ENCODE results near the gene DNAH17. TPM values are rescaled to one million over a fixed set of nuclear protein-coding genes. Genes with fewer than 3 reads are reported as not detected.
A peak's percentile ranks its signal among the peaks of the same experiment; 100 is the strongest.
"Not testable (repeated sequence)": the region's sequence is repeated elsewhere in the genome, so short reads cannot be mapped to it uniquely, and the experiment has no call there.

DNAH17 gene
- polyA plus RNA-seq, 3 donors from 2014 or later: 0.09 TPM; not detected in 2

GRCh38 chr17:78504156-78504925 is 72.9 kb downstream of the DNAH17 start:
- no peaks in the 10 kb centered on the region for H3K36me3 Mint-ChIP-seq
- H3K27me3 Mint-ChIP-seq (ENCODE audit: low read depth in 3 of 3): peaks cover 2 to 4% (median 3%) of the 10 kb centered on the region in 3 donors
- H3K27ac Mint-ChIP-seq: no peak overlapping the region
- DNase-seq: no peak
- H3K9me3 Mint-ChIP-seq: no peaks in the 10 kb centered on the region
- H3K4me1 Mint-ChIP-seq: no peaks in the 10 kb centered on the region
- H3K4me3 Mint-ChIP-seq: no peak overlapping the region

GRCh38 chr17:78503388-78503787 is 73.8 kb downstream of the DNAH17 start:
- H3K36me3 Mint-ChIP-seq; DNase-seq; H3K9me3 Mint-ChIP-seq; H3K4me3 Mint-ChIP-seq; H3K27me3 Mint-ChIP-seq (ENCODE audit: low read depth in 3 of 3); H3K4me1 Mint-ChIP-seq; H3K27ac Mint-ChIP-seq: not testable (repeated sequence)

- Mint-ChIP-seq H3K4me1 (no peaks in the 10 kb centered on the region), H3K36me3 (no peaks in the 10 kb centered on the region), H3K4me3 (no peak overlapping the region), H3K27ac (no peak overlapping the region), H3K9me3 (no peaks in the 10 kb centered on the region), H3K27me3 (ENCODE audit: low read depth in 3 of 3) (peaks cover 0 to 3% (median 2%) of the 10 kb centered on the region in 3 donors)
- no peak for DNase-seq
Measured at GRCh38 chr17:78502611-78503148, 74.5 kb downstream of the DNAH17 start.

- Mint-ChIP-seq H3K27ac (no peak overlapping the region), H3K36me3 (no peaks in the 10 kb centered on the region), H3K4me1 (no peaks in the 10 kb centered on the region), H3K9me3 (no peaks in the 10 kb centered on the region), H3K27me3 (ENCODE audit: low read depth in 3 of 3) (peaks cover 0 to 3% (median 2%) of the 10 kb centered on the region in 3 donors), H3K4me3 (no peak overlapping the region)
- no peak for DNase-seq
Measured at GRCh38 chr17:78501241-78502036, 75.8 kb downstream of the DNAH17 start.

DNA sequence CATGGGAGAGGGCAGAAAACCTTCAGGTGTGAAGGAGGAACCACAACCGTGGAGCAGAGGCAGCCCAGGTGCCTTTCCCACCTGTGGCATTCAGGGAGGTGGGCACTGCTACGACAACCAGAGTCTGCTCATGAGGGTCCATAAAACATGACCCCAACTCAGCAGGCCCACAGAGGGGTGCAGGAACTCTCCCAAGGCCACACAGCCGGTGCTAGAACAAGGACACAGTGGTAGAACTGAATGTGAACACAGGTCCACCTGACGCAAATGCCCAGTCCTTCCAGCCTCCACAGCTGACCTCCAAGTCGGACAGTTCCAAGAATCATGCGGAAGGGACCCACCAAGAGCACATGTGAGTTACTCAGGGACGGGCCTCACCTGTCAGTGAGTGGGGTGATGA is 76.4 kb downstream of the DNAH17 start:
- no peak overlapping the region for H3K27ac Mint-ChIP-seq
- peaks cover 0 to 5% (median 2%) of the 10 kb centered on the region in 3 donors for H3K27me3 Mint-ChIP-seq (ENCODE audit: low read depth in 3 of 3)
- H3K36me3 Mint-ChIP-seq: no peaks in the 10 kb centered on the region
- H3K4me3 Mint-ChIP-seq: no peak overlapping the region
- no peak for DNase-seq
- H3K9me3 Mint-ChIP-seq: no peaks in the 10 kb centered on the region
- H3K4me1 Mint-ChIP-seq: no peaks in the 10 kb centered on the region

GRCh38 chr17:78499715-78500540 is 77.3 kb downstream of the DNAH17 start:
- no peak overlapping the region for H3K4me3 Mint-ChIP-seq

DNA sequence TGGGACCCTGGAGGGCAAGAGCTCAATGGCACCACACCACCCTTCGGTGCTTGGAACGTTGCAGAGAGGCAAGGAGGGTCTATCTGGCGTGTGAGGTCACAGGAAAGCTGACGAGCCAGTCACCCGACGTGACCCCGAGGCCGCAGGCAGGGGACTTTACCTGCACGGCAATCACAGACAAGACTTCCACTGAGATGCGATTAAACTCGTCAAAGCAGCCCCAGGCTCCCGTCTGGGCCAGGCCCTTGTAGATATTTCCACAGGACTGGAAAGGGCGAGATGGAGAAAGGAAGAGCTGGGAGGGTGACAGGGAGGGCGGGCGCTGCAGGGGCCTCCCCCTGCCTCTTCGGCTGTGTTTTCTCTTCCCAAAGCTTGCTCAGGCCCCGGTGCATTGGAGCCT is 78.3 kb downstream of the DNAH17 start:
- H3K27me3 Mint-ChIP-seq (ENCODE audit: low read depth in 3 of 3): peaks cover 0 to 5% (median 2%) of the 10 kb centered on the region in 3 donors
- no peak overlapping the region for H3K4me3 Mint-ChIP-seq
- no peak overlapping the region for H3K27ac Mint-ChIP-seq
- DNase-seq: no peak
- H3K4me1 Mint-ChIP-seq: no peaks in the 10 kb centered on the region
- H3K9me3 Mint-ChIP-seq: no peaks in the 10 kb centered on the region
- no peaks in the 10 kb centered on the region for H3K36me3 Mint-ChIP-seq

More at GRCh38 chr17:78499715-78500540, 77.3 kb downstream of the DNAH17 start:
- no peaks in the 10 kb centered on the region for H3K9me3 Mint-ChIP-seq
- no peak for DNase-seq
- H3K27ac Mint-ChIP-seq: no peak overlapping the region
- H3K27me3 Mint-ChIP-seq (ENCODE audit: low read depth in 3 of 3): peaks cover 0 to 5% (median 2%) of the 10 kb centered on the region in 3 donors
- no peaks in the 10 kb centered on the region for H3K4me1 Mint-ChIP-seq
- H3K36me3 Mint-ChIP-seq: no peaks in the 10 kb centered on the region

- H3K9me3 Mint-ChIP-seq: no peaks in the 10 kb centered on the region
- H3K27me3 Mint-ChIP-seq (ENCODE audit: low read depth in 3 of 3): peaks cover 0 to 3% (median 2%) of the 10 kb centered on the region in 3 donors
- no peak overlapping the region for H3K4me3 Mint-ChIP-seq
- peak; percentile 28 to 50 (median 40) for DNase-seq
- no peaks in the 10 kb centered on the region for H3K36me3 Mint-ChIP-seq
- H3K4me1 Mint-ChIP-seq: no peaks in the 10 kb centered on the region
- no peak overlapping the region for H3K27ac Mint-ChIP-seq
Measured at GRCh38 chr17:78497115-78497540, 80.1 kb downstream of the DNAH17 start.

GRCh38 chr17:78496311-78496710 is 80.9 kb downstream of the DNAH17 start:
- DNase-seq: no peak
- H3K9me3 Mint-ChIP-seq: no peaks in the 10 kb centered on the region
- no peaks in the 10 kb centered on the region for H3K4me1 Mint-ChIP-seq
- no peak overlapping the region for H3K27ac Mint-ChIP-seq
- no peak overlapping the region for H3K4me3 Mint-ChIP-seq
- no peaks in the 10 kb centered on the region for H3K36me3 Mint-ChIP-seq
- peaks cover 0 to 4% (median under 1%) of the 10 kb centered on the region in 3 donors for H3K27me3 Mint-ChIP-seq (ENCODE audit: low read depth in 3 of 3)

- no peaks in the 10 kb centered on the region for H3K9me3 Mint-ChIP-seq
Measured at GRCh38 chr17:78495634-78496033, 81.6 kb downstream of the DNAH17 start.

DNA sequence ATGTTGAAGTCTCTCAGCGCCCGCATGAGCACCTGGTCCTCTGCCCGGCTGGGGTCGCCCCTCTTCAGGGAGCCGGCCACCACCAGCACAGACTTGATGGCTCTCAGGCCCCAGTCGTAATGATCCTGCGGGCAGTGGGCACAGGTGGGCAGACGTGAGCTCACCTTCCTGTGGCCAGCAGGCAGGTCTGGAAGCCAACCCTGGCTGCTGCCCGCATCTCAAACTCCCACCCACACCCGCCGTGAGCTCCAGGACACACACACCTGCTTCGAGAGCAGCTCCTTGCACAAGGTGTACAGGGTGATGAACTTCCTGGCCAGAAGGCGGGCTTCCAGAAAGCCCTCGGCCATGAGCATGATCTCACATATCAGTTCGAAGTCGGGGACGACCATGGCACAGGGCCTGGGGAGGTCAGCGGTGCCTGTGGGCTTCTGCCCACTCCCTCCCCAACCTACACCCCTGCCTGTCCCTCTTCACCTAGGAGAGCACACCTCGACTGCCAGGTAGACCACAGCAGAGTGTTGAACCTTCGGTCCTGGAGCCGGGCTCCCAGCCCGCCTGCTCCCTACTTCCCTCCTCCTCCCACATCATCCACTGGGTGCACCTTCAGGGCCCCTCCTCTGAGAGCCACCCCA is 82.4 kb downstream of the DNAH17 start:
- no peaks in the 10 kb centered on the region for H3K4me1 Mint-ChIP-seq
- no peak overlapping the region for H3K4me3 Mint-ChIP-seq
- no peak for DNase-seq
- H3K36me3 Mint-ChIP-seq: no peaks in the 10 kb centered on the region
- no peak overlapping the region for H3K27ac Mint-ChIP-seq
- peaks cover 0 to 4% (median 2%) of the 10 kb centered on the region in 3 donors for H3K27me3 Mint-ChIP-seq (ENCODE audit: low read depth in 3 of 3)
- no peaks in the 10 kb centered on the region for H3K9me3 Mint-ChIP-seq

More at GRCh38 chr17:78495634-78496033, 81.6 kb downstream of the DNAH17 start:
- Mint-ChIP-seq H3K4me1 (no peaks in the 10 kb centered on the region), H3K36me3 (no peaks in the 10 kb centered on the region), H3K27me3 (ENCODE audit: low read depth in 3 of 3) (peaks cover 0 to 4% (median 0%) of the 10 kb centered on the region in 3 donors), H3K27ac (no peak overlapping the region), H3K4me3 (no peak overlapping the region)
- no peak for DNase-seq

DNA sequence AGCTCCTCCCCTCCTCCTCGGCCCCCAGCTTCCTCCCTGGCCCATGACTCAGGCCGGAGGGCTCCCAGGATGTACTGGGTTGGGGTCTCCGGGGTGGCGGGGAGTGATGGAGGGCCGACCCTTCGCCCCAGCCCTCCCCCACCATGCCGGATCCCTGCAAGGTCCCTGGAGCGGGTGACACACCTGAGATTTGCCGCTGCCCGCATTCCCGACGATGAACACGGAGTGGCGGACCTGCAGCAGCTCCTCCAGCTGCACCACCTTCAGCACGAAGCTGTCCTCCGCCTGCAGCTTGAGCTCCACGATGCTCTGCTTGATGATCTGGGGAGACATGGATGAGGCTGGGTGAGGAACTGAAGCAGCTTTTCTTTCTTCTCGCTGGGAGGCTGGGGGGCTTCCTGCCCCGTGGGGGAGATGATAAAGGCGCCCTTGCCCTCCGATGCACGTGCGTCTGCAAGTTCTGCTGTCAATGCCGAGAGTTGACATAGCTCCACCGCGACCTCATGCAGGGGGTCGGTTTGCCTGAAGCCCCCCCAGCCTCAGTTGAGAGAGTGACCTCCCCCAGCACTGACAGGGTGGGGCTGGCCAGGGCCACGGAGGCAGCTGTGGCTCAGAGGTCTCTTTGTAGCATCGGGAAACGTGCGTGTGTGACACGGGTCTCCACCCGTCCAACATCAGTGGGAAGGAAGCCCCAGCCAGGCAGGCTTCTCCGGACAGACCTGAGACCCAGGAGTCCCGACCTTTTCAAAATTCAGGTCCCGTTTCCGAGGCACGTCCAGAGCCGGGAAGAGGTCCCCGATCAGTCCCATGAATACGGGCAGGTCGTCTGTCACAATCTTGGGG is 83.1 kb downstream of the DNAH17 start:
- Mint-ChIP-seq H3K4me1 (no peaks in the 10 kb centered on the region), H3K36me3 (no peaks in the 10 kb centered on the region), H3K4me3 (no peak overlapping the region), H3K27ac (no peak overlapping the region), H3K27me3 (ENCODE audit: low read depth in 3 of 3) (peaks cover 0 to 4% (median 4%) of the 10 kb centered on the region in 3 donors), H3K9me3 (no peaks in the 10 kb centered on the region)
- no peak for DNase-seq
